Tibial nerve (tissue), 4 donors: ENCODE results near the gene BCAS2.

ENCODE experiments used
- CTCF ChIP-seq, 5 experiments: fragments of 200-600 bp in 3 of 5; fragments of 450-650 bp in 2 of 5; sonication (generic) in 3 of 5; IDR thresholded peaks; one replicate each; pipeline ENCODE4 v1.5.1; 2016 to 2019; ENCODE audit warnings: antibody characterized with exemption in 5 of 5, mild to moderate bottlenecking in 3 of 5, moderate library complexity in 2 of 5
- EP300 ChIP-seq, 2 donors: sonication (generic); formaldehyde crosslinking; IDR thresholded peaks; one replicate each; pipeline ENCODE4 v1.6.1; 2017; ENCODE audit warnings: antibody characterized with exemption in 2 of 2, mild to moderate bottlenecking in 1 of 2

- TF ChIP-seq CTCF (IDR thresholded peaks at IDR 0.05) (no peak), EP300 (IDR thresholded peaks at IDR 0.05) (no peak)
Measured at GRCh38 chr1:114521396-114522263, 59.8 kb downstream of the BCAS2 start.
